ENCODE data around the gene FAM47E.

GRCh38 chr4:76256968-76257367 lies 5.4 kb downstream of the FAM47E start:
- no peak for TF ChIP-seq EZH2 (IDR thresholded peaks at IDR 0.05; ENCODE audit: borderline replicate concordance, insufficient read depth, low read length, poor library complexity, severe bottlenecking)
- no peak for TF ChIP-seq EP300 (conservative IDR thresholded peaks at IDR 0.05; ENCODE audit: poor library complexity, severe bottlenecking)
- TF ChIP-seq CTCF (IDR thresholded peaks at IDR 0.05; ENCODE audit: poor library complexity, severe bottlenecking): no peak

Measured in neural cell (in vitro differentiated cells).